ENCODE data around the gene IL10RA.

GRCh38 chr11:118021146-118021545, 35.0 kb downstream of the IL10RA start:
- TF ChIP-seq EZH2 (IDR thresholded peaks at IDR 0.05) (no peak), POLR2AphosphoS5 (IDR thresholded peaks at IDR 0.05; ENCODE audit: borderline replicate concordance, low read depth, low read length) (no peak)

Measured in SK-N-MC (cell line).